Stimulated activated CD4-positive, alpha-beta T cell treated with anti-CD3 and anti-CD28 coated beads, TNF-alpha, amount 100 ng/mL, for 48 hours (primary cell): ENCODE measurements around the gene OXCT2.

Source experiments
- DNase-seq, 3 donors: peaks; one replicate each; pipeline ENCODE4 v3.0.0-alpha.2; 2020; ENCODE audit warnings: low read depth in 3 of 3

OXCT2 gene

DNA sequence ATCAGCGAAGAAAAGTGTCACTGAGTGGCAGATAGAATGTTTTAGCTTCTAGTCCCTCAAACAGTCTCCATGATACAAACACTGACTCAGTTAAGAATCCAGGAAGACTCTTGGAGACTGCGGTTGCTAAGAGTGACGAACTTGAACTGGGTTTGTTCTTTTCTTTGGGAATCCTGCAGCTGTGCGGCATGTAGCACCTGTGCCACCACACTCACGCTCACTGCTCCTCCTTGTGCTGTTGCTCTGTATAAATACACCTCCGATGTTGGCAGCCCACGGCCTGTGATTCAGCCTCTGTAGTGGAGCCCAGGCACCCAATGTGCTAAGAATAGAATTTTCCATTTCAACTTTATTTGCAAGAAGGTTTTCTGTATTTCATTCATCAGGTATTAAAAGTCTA, 38.0 kb downstream of the OXCT2 start:
- no peak for DNase-seq

DNA sequence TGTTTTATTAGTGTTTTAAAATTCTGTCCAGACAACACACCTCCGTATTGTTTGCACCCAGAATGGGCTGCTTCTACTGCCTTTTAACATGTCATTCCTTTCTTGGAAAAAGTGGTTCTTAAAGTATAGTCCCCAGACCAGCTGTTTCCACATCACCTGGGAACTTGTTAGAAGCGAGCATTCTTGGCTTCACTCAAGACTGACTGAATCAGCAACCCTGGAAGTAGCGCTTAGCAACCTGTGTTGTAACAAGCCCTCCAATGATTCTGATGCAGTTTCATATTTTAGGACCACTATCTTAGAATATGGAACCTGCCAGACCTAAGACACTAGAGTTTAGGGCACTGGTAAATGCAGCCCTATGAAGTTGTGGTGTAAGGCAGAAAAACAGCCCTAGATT, 38.4 kb downstream of the OXCT2 start:
- DNase-seq: no peak

DNA sequence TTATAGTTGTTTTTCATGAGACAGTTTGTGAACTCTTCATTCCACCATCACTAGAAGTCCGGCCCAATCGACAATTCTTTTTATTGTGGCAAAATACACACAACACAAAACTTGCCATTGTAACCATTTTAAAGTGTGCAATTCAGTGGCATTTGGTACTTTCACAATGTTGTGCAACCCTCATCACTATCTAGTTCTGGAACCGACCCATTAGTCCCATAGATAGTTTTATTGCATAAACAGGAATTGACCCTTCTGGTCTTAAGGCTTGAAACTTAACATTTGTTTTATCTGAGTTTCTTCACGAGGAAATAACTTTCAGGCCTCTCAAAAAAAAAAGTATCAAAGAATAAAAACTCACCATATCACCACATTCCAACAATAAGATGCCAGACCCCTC, 41.3 kb downstream of the OXCT2 start:
- no peak for DNase-seq

DNA sequence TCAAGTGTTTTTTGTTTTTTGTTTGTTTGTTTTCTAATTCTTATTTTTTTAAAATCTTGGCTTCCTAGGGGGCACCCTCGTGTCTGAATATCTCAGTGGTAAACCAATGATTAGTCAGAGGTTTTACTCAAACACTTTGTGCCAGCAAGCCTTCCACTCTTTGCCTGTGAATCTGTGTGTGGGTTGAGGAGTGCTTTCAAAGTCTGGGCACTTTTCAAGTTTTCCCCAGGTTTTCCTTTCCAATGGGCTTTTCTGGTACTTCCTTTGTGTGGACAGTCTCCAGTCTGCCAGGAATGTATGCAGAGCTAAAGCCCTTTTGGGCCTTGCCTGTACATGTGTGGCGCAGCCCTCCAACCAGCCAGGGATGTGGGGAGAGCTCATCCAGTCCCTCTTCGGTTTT, 42.1 kb downstream of the OXCT2 start:
- DNase-seq: no peak

DNA sequence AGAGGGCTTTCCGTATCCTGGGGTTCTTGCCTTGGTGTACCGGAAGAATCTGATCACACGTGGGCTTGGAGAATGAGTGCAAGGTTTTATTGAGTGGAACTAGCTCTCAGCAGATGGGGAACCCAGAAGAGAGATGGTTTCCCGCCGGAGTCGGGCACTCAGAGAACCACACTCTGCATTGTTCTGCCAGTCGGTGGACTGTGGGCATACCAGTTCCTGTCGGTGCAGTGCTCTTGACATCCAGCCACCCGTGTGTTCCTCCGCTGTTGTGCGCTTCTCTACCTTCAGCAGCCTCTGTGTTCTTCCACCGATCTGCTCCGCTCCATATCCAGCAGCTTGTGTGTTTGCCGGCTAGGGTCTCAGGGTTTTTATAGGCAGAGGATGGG, 43.2 kb downstream of the OXCT2 start:
- no peak for DNase-seq

DNA sequence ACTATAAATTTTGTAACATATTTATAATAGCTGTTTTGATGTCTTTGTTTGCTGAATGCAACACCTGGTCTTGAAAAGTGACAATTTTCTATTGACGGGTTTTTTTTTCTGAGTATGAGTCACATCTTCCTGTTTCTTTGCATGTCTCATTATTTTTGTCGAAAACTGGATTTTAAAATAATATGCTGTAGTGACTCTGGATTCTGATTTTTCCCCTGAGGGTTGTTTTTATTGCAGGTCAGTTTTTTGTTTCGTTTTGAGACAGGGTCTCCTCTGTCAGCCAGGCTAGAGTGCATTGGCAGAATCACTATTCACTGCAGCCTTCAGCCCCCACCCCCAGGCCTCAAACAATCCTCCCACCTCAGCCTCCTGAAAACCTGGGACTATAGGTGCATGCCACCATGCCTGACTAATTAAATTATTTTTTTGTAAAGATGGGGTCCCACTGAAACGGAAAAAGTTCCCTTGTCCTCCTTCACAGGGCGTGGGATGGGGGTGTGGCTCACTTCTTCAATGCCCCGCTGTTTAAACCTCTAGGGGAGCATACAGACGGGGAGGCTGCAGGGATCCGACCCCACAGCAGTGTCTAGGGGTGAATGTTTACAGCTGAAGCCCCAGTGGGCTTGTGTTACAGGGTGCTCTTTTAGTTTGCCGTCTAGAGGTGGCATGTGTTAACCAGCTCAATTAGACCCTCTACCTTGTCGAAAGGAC, 43.8 kb downstream of the OXCT2 start:
- no peak for DNase-seq

DNA sequence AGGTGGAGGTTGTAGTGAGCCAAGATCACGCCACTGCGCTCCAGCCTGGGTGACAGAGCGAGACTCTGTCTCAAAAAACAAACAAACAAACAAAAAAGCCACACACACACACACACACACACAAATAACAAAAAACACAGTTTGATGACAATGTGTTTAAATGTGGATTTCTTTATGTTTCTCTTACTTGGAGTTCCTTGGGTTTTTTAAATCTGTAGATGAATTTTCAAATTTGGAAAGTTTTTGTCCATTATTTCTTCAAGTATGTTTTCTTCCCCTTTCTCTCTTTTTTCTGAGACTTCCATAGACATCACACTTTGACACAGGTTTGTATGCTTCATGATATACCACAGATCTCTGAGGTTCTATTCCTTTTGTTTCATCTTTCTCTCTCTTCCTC, 44.5 kb downstream of the OXCT2 start:
- no peak for DNase-seq

DNA sequence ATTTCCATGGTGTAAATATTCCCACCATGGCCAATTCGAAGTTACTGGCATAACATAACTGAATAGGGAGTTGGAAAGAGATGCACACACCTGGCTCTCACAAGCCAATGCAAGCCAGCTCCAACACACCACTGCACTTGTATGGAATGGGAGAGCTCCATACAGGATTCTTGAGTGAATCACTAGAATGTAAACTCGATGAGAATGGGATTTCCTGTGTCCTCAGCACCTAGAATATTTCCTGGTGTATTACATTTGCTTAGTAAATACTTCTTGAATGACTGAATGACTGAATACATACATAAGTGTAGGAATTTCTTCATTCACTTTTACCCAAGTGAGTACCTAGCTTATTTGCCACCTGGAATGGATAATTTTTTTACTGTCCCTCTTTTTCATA, 48.7 kb downstream of the OXCT2 start:
- DNase-seq: no peak

DNA sequence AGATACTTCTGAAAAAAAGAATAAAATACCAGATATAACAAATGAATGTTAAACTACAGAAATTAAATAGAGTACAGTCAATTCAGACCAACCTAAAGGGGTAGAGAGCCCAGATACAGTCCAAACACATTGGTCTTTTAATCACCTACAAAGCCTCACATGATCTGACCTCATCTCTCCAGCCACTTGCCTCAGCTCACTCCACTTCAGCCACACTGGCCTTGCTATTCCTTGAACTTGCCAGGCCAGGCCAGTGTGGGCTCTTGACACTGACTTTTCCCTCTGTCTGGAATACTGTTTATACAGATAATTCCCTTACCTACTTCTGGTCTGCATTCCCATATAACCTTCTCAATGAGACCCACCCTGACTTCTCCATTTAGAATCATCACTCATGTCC, 49.5 kb downstream of the OXCT2 start:
- no peak for DNase-seq

DNA sequence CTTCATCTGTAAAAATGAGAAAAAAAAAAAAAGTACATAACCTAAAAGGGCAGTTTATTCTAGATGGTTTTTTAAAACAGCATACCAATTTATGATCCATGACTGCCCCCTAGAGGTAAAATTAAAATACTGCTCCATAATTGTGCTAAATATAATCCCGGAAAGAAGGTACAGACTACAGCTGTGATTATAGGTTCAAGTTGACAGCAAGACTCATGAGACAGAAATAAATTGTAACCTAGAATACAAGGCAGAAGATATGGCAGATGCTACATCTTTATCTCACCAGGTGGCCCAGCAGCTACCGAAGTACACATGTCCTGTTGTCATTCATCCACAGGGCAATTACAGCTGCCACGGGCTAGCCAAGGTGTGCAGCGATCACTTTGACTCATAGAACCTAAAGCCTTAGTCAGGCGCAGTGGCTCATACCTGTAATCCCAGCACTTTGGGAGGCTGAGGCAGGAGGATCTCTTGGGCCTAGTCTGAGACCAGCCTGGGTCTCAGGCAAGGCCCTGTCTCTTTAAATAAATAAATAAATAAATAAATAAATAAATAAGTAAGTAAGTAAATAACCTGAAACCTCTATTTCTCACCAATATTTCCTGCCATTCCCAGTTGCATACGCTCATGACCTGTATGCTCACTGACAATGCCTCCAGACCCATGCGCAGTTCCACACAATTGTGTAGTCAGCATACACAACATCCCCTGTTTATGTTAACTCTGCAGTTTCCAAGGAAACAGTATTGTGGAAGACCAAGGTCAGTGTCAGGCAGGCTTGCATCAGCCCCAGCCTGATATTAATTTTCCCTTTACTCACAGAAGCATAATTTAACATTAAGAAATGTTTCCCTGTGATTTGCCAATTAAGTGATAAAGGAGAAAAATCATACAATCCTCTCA, 50.8 kb downstream of the OXCT2 start:
- no peak for DNase-seq
